CD8-positive, alpha-beta memory T cell (primary cell): ENCODE measurements around the gene CHD9. TPM values are rescaled to one million over a fixed set of nuclear protein-coding genes. Genes with fewer than 3 reads are reported as not detected.
A peak's percentile ranks its signal among the peaks of the same experiment; 100 is the strongest.
"Not testable (repeated sequence)": the region's sequence is repeated elsewhere in the genome, so short reads cannot be mapped to it uniquely, and the experiment has no call there.

ENCODE experiments used
- CTCF ChIA-PET: fragments of 350-600 bp; sonication (Branson Sonifier 250); formaldehyde crosslinking; loops from one replicate; lab custom pipeline; 2021; ENCODE audit warnings: antibody characterized with exemption; lab: Charles Lee
- POLR2A ChIA-PET: fragments of 350-600 bp; sonication (Branson Sonifier 250); formaldehyde crosslinking; loops from one replicate; lab custom pipeline; 2021; ENCODE audit warnings: antibody characterized with exemption; lab: Charles Lee
- DNase-seq, 5 donors: peaks; one replicate each; pipeline versions ENCODE4 v3.0.0 to v3.0.0-alpha.2; 2020 to 2022; ENCODE audit warnings: mixed read lengths in 1 of 5
- H3K27ac ChIP-seq: one replicate; pipeline ENCODE4 v1.7.0; 2013; ENCODE audit warnings: low read depth, mild to moderate bottlenecking, low read length, moderate library complexity
- H3K27me3 ChIP-seq: 2 replicates; pipeline ENCODE4 v1.7.0; 2013; ENCODE audit warnings: low read length, mild to moderate bottlenecking; ENCODE audit not compliant: insufficient read depth, poor library complexity, severe bottlenecking
- H3K36me3 ChIP-seq: 2 replicates; pipeline ENCODE4 v1.7.0; 2013; ENCODE audit warnings: mild to moderate bottlenecking, low read length, moderate library complexity; ENCODE audit not compliant: insufficient read depth
- H3K4me1 ChIP-seq: 2 replicates; pipeline ENCODE4 v1.7.0; 2013; ENCODE audit warnings: mild to moderate bottlenecking, low read length, moderate library complexity; ENCODE audit not compliant: insufficient read depth
- H3K4me3 ChIP-seq: 2 replicates; pipeline ENCODE4 v1.7.0; 2013; ENCODE audit warnings: mild to moderate bottlenecking, low read length
- H3K9me3 ChIP-seq: 2 replicates; pipeline ENCODE4 v1.7.0; 2013; ENCODE audit warnings: mild to moderate bottlenecking, low read length
- H3K27ac Mint-ChIP-seq, 8 donors: one replicate each; pipeline ENCODE4 v1.8.0; 2020 to 2021; ENCODE audit warnings: mixed read lengths in 8 of 8, mild to moderate bottlenecking in 6 of 8, inconsistent platforms in 3 of 8, moderate library complexity in 3 of 8
- H3K27me3 Mint-ChIP-seq, 2 donors: one replicate each; pipeline ENCODE4 v1.8.0; 2020 to 2021; ENCODE audit warnings: mixed read lengths in 2 of 2, mild to moderate bottlenecking in 1 of 2, moderate library complexity in 1 of 2
- H3K36me3 Mint-ChIP-seq, 3 donors: one replicate each; pipeline ENCODE4 v1.8.0; 2020 to 2021; ENCODE audit warnings: mixed read lengths in 3 of 3, inconsistent platforms in 1 of 3, mild to moderate bottlenecking in 1 of 3
- H3K4me1 Mint-ChIP-seq, 3 donors: one replicate each; pipeline ENCODE4 v1.8.0; 2020 to 2021; ENCODE audit warnings: mixed read lengths in 3 of 3, inconsistent platforms in 1 of 3, mild to moderate bottlenecking in 1 of 3
- H3K4me3 Mint-ChIP-seq, 7 donors: one replicate each; pipeline ENCODE4 v1.8.0; 2020 to 2021; ENCODE audit warnings: mixed read lengths in 7 of 7, mild to moderate bottlenecking in 6 of 7, moderate library complexity in 4 of 7, inconsistent platforms in 2 of 7
- H3K9me3 Mint-ChIP-seq, 5 donors: one replicate each; pipeline ENCODE4 v1.8.0; 2020 to 2022; ENCODE audit warnings: mixed read lengths in 5 of 5, mild to moderate bottlenecking in 3 of 5, moderate library complexity in 2 of 5, inconsistent platforms in 1 of 5
- polyA plus RNA-seq: library from polyadenylated mRNA; unstranded; fragments of 300-500 nt; fragmentation: Illumina TruSeq; gene quantifications from one replicate; pipeline ENCODE4 v1.2.3, GENCODE V29; 2021
- total RNA-seq, 2 experiments: library from RNA; stranded (reverse); gene quantifications; one replicate each; pipeline ENCODE4 v1.2.3, GENCODE V29; 2021

Gene CHD9
- total and polyA plus RNA-seq, 3 experiments from 2014 or later, result 17.4 to 57.4 (median 21.8) TPM

- peaks cover 13 to 43% of the 10 kb centered on the region in 2 donors for H3K27me3 Mint-ChIP-seq
- H3K4me3 Mint-ChIP-seq, result no peak overlapping the region
- H3K36me3 Mint-ChIP-seq, result peaks cover 0 to 8% (median 0%) of the 10 kb centered on the region in 3 donors
- no peaks in the 10 kb centered on the region for H3K36me3 ChIP-seq
- H3K27me3 ChIP-seq, result no peaks in the 10 kb centered on the region
- no peaks in the 10 kb centered on the region for H3K9me3 ChIP-seq
- ChIA-PET CTCF (no interaction called here), POLR2A (no interaction called here)
- no peaks in the 10 kb centered on the region for H3K4me1 Mint-ChIP-seq
- H3K9me3 Mint-ChIP-seq, result peaks cover 0 to 3% (median 0%) of the 10 kb centered on the region in 5 donors
- no peak overlapping the region for H3K27ac Mint-ChIP-seq
- no peaks in the 10 kb centered on the region for H3K4me1 ChIP-seq
- H3K4me3 ChIP-seq, result no peak overlapping the region
- DNase-seq, result no peak
- no peak overlapping the region for H3K27ac ChIP-seq
Measured at GRCh38 chr16:53031323-53031942, 23.4 kb upstream of the CHD9 start.

DNA sequence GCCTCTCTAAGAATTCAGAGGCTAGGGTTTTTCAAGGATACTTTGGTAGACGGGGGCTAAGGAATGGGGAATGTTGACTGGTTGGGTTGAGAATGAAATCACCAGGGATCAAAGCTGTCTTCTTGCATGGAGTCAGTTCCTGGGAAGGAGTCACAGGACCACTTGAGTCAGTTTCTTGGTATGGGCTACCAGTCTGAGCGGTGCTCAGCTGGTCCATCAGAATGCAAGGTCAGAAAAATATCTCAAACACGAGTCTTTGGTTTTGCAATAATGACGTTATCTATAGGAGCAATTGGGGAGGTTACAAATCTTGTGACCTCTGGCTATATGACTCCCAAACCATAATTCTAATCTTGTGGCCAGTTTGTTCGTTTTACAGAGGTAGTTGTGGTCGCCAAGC is 20.5 kb upstream of the CHD9 start:
- Histone ChIP-seq H3K27ac (no peak overlapping the region), H3K27me3 (no peaks in the 10 kb centered on the region), H3K4me1 (no peaks in the 10 kb centered on the region), H3K4me3 (no peak overlapping the region), H3K36me3 (no peaks in the 10 kb centered on the region), H3K9me3 (no peaks in the 10 kb centered on the region)
- no peak for DNase-seq
- Mint-ChIP-seq H3K27me3 (peaks cover 20 to 54% of the 10 kb centered on the region in 2 donors), H3K4me3 (no peak overlapping the region), H3K4me1 (no peaks in the 10 kb centered on the region), H3K9me3 (no peaks in the 10 kb centered on the region), H3K27ac (no peak overlapping the region), H3K36me3 (peaks cover 0 to 8% (median 0%) of the 10 kb centered on the region in 3 donors)
- POLR2A ChIA-PET, result no interaction called here
- CTCF ChIA-PET, result no interaction called here

GRCh38 chr16:53035176-53035942 is 19.4 kb upstream of the CHD9 start:
- DNase-seq, result no peak
- Mint-ChIP-seq H3K36me3 (peaks cover 0 to 8% (median 0%) of the 10 kb centered on the region in 3 donors), H3K9me3 (no peaks in the 10 kb centered on the region), H3K27me3 (peaks cover 20 to 51% of the 10 kb centered on the region in 2 donors), H3K27ac (no peak overlapping the region), H3K4me3 (no peak overlapping the region), H3K4me1 (no peaks in the 10 kb centered on the region)
- H3K4me3 ChIP-seq, result no peak overlapping the region
- H3K36me3 ChIP-seq, result no peaks in the 10 kb centered on the region
- H3K27ac ChIP-seq, result no peak overlapping the region
- H3K9me3 ChIP-seq, result no peaks in the 10 kb centered on the region
- no peaks in the 10 kb centered on the region for H3K4me1 ChIP-seq
- ChIA-PET POLR2A (no interaction called here), CTCF (interaction anchor here (0.8 kb wide), 1 partner anchor 8 kb away, joined by 3 read pairs; no protein-coding TSS in a partner anchor)
- H3K27me3 ChIP-seq, result no peaks in the 10 kb centered on the region

- Mint-ChIP-seq H3K36me3 (peaks cover 0 to 8% (median 0%) of the 10 kb centered on the region in 3 donors), H3K4me1 (no peaks in the 10 kb centered on the region), H3K9me3 (no peaks in the 10 kb centered on the region), H3K27me3 (peaks cover 19 to 51% of the 10 kb centered on the region in 2 donors), H3K4me3 (no peak overlapping the region), H3K27ac (no peak overlapping the region)
- Histone ChIP-seq H3K27me3 (no peaks in the 10 kb centered on the region), H3K9me3 (no peaks in the 10 kb centered on the region), H3K27ac (no peak overlapping the region), H3K4me3 (no peak overlapping the region), H3K4me1 (no peaks in the 10 kb centered on the region), H3K36me3 (no peaks in the 10 kb centered on the region)
- CTCF ChIA-PET, result interaction anchor here (0.8 kb wide), 1 partner anchor 8 kb away, joined by 3 read pairs; no protein-coding TSS in a partner anchor
- no peak for DNase-seq
- POLR2A ChIA-PET, result no interaction called here
Measured at GRCh38 chr16:53036066-53036465, 18.7 kb upstream of the CHD9 start.

GRCh38 chr16:53036711-53037110 is 18.1 kb upstream of the CHD9 start:
- H3K4me1 ChIP-seq, H3K27me3 ChIP-seq, CTCF ChIA-PET, H3K9me3 Mint-ChIP-seq, H3K4me3 ChIP-seq, H3K36me3 Mint-ChIP-seq, POLR2A ChIA-PET, H3K36me3 ChIP-seq, H3K27ac ChIP-seq, H3K27ac Mint-ChIP-seq, DNase-seq, H3K4me1 Mint-ChIP-seq, H3K4me3 Mint-ChIP-seq, H3K9me3 ChIP-seq: not testable (repeated sequence)
- H3K27me3 Mint-ChIP-seq, result peaks cover 19 to 45% of the 10 kb centered on the region in 2 donors

GRCh38 chr16:53040788-53041187 is 14.0 kb upstream of the CHD9 start:
- Mint-ChIP-seq H3K9me3 (no peaks in the 10 kb centered on the region), H3K36me3 (no peaks in the 10 kb centered on the region), H3K27me3 (peaks cover 13 to 49% of the 10 kb centered on the region in 2 donors), H3K27ac (no peak overlapping the region), H3K4me3 (peak overlapping the region in 1 of 7 donors; percentile 2), H3K4me1 (no peaks in the 10 kb centered on the region)
- Histone ChIP-seq H3K4me3 (no peak overlapping the region), H3K27ac (no peak overlapping the region), H3K27me3 (no peaks in the 10 kb centered on the region), H3K4me1 (no peaks in the 10 kb centered on the region), H3K36me3 (no peaks in the 10 kb centered on the region), H3K9me3 (no peaks in the 10 kb centered on the region)
- ChIA-PET POLR2A (no interaction called here), CTCF (no interaction called here)
- DNase-seq, result no peak

- POLR2A ChIA-PET, result no interaction called here
- H3K4me1 Mint-ChIP-seq, result no peaks in the 10 kb centered on the region
- Histone ChIP-seq H3K4me3 (no peak overlapping the region), H3K36me3 (no peaks in the 10 kb centered on the region), H3K4me1 (no peaks in the 10 kb centered on the region), H3K27me3 (no peaks in the 10 kb centered on the region), H3K27ac (no peak overlapping the region), H3K9me3 (no peaks in the 10 kb centered on the region)
- no peaks in the 10 kb centered on the region for H3K9me3 Mint-ChIP-seq
- no peak for DNase-seq
- H3K27me3 Mint-ChIP-seq, result peaks cover 14 to 46% of the 10 kb centered on the region in 2 donors
- CTCF ChIA-PET, result no interaction called here
- no peak overlapping the region for H3K4me3 Mint-ChIP-seq
- H3K27ac Mint-ChIP-seq, result no peak overlapping the region
- no peaks in the 10 kb centered on the region for H3K36me3 Mint-ChIP-seq
Measured at GRCh38 chr16:53041320-53042051, 13.3 kb upstream of the CHD9 start.

DNA sequence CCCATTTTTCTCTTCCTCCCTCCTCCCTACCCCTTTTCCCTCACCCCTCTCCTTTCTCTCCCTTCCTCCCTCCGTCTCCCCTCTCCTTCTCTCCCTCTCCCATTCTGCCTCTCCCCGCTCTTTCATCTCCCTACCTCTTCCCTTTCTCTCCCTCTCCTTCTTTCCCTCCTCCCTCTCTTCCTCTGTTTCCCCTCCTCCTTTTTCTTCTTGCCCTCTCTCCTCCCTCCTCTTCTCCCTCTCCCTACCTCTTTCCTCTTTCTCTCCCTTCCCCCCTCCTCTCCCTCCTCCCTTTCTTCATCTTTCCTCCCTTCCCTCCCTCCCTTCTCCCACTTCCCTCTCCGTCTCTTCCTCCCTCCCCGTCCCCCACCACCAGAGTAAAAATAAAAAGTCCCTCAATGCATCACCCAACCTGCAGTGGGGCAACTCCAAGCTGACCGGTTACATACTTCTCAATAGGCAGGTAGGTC is 12.5 kb upstream of the CHD9 start:
- Mint-ChIP-seq H3K27me3 (peaks cover 7 to 51% of the 10 kb centered on the region in 2 donors), H3K9me3 (no peaks in the 10 kb centered on the region), H3K4me3 (no peak overlapping the region), H3K36me3 (no peaks in the 10 kb centered on the region), H3K27ac (no peak overlapping the region), H3K4me1 (no peaks in the 10 kb centered on the region)
- Histone ChIP-seq H3K9me3 (no peaks in the 10 kb centered on the region), H3K4me3 (no peak overlapping the region), H3K36me3 (no peaks in the 10 kb centered on the region), H3K4me1 (no peaks in the 10 kb centered on the region), H3K27ac (no peak overlapping the region), H3K27me3 (no peaks in the 10 kb centered on the region)
- no peak for DNase-seq
- ChIA-PET POLR2A (no interaction called here), CTCF (no interaction called here)
